ENCODE data around the gene CRIM1.

The CRIM1 gene

GRCh38 chr2:36528766-36529392, 173.3 kb downstream of the CRIM1 start:
- DNase-seq (ENCODE audit: low read depth), result no peak

DNA sequence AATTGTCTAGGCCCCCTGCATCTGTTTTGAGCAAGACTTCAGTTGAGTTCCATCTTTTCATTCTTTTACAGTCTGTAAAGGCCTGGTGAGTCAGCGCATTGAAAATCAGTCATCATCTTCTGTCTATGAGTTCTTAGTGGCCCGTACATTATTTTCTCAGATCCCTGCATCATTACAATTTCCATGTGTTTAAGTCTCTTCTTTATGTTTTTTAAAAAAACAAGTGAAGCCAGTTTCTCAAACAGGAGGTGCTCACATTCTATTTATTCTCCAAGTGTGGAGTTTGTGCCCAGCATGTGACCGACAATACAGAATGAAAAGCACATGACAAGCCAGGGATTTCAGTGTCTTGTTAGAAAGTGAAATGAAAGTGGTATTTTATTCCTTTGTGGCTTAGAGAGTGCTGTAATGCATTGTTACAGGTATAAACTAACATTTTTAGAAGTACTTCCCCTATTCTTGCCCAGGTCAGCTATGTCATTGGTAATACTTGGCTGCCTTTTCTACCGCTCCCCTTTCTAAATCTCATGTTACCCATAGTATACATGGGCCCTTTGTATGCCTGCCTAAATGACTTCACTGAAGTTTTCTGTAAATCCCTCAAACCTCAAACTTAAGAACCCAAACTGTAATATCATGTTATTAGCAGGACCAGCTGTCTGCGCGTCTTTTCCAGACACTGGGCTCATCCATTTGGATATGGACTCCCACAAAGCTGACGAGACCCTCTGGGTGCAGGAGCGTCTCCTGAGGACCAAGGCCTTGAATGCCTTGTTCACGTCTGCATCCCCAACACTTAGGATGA, 174.8 kb downstream of the CRIM1 start:
- DNase-seq (ENCODE audit: low read depth), result no peak

- DNase-seq (ENCODE audit: low read depth), result no peak
These were observed 175.4 kb downstream of the CRIM1 start for GRCh38 chr2:36530983-36531354.

DNA sequence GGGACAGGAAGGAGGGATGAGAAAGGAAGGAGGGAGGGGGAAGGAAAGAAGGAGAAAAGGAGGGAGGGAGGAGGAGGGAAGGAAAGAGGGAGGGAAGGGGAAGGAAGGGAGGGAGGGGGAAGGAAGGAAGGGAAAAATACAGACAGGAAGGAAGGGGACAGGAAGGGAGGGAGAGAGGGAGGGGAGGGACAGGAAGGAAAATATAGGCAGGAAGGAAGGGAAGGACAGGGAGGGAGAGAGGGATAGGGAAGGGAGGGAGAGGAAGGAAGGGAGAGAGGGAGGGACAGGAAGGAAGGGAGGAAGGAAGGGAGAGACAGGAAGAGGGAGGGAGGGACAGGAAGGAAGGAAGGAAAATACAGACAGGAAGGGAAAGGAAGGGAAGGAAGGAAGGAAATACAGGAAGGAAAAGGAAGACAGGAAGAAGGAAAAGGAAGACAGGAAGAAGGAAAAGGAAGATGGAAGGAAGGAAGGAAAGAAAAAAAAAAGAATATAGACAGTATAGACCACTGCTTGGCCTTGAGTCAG, 178.8 kb downstream of the CRIM1 start:
- DNase-seq (ENCODE audit: low read depth), result no peak

DNA sequence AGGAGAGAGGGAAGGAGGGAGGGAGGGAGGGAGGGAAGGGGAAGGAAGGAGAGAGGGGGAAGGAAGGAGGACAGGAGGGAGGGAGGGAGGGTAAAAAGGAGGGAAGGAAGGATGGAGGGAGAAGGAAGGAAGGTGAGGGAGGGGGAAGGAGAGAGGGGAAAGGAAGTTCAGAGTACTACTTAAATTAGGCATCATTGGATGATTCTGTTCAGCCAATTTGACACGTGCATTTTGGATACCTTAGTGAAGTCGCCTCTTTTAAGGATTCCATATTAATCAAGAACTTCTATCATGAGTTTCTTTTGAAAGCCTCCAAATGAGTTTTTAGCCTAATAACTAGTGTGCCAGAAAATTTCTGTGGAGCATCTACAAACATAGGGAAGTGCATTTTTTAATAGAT, 179.5 kb downstream of the CRIM1 start:
- DNase-seq (ENCODE audit: low read depth), result no peak

GRCh38 chr2:36536776-36537175, 181.2 kb downstream of the CRIM1 start:
- no peak for DNase-seq (ENCODE audit: low read depth)

GRCh38 chr2:36538335-36538734, 182.8 kb downstream of the CRIM1 start:
- DNase-seq (ENCODE audit: low read depth), result no peak

- DNase-seq (ENCODE audit: low read depth), result no peak
These were observed 184.1 kb downstream of the CRIM1 start for GRCh38 chr2:36539631-36540030.

GRCh38 chr2:36540986-36541754, 185.6 kb downstream of the CRIM1 start:
- no peak for DNase-seq (ENCODE audit: low read depth)

GRCh38 chr2:36541891-36542595, 186.5 kb downstream of the CRIM1 start:
- no peak for DNase-seq (ENCODE audit: low read depth)

DNA sequence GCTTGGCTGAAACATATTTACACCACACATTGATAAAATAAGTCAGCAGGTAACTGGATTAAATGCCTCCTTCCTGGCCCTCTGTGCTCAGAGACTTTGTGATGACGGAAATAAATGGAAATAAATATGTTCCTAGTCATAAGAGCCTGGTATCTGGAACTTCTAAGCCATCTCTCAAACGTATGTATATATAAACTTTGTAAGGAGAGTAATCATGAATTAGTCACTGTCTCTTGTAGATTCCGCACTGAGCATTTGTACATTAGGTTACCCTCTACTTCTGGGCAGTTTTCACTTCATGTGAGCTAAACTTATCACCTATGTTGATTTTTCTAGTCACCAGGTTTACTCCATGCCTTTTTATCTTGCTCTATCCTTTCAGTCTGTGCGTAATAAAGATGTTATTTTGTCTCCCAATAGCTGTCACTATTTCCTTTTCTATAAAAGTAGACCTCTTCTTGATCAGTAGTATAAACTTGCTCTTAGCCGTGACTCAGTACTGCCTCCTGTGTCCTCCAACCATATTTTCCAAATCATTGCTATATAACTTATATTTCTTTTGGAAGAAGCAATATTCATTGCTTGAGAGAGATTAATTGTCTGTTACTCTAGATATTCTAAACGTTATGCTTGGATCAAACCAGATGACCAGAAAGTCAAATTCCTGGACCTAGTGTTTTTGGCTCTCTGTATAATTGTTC, 189.2 kb downstream of the CRIM1 start:
- no peak for DNase-seq (ENCODE audit: low read depth)

GRCh38 chr2:36545871-36546416, 190.4 kb downstream of the CRIM1 start:
- no peak for DNase-seq (ENCODE audit: low read depth)

DNA sequence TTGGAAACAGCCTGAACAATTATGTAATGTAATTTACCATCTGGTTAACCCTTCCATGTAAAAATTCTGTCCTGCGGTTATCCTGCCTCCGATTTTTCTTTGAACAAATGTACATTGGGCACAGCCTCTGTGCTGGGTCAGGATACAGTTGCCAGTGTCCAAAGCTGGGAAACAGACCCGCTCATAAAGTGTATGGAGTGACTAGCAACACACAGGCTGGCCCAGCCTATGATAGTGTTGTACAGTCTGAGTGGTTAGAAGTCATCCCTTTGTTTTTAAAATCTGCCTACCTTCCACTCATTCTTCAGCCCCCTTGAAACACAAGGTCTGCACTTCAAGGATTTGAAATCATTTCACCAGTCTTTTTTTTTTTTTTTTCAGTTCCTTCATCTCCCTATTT, 192.3 kb downstream of the CRIM1 start:
- DNase-seq (ENCODE audit: low read depth), result no peak

GRCh38 chr2:36549165-36549574, 193.6 kb downstream of the CRIM1 start:
- DNase-seq (ENCODE audit: low read depth), result no peak

DNA sequence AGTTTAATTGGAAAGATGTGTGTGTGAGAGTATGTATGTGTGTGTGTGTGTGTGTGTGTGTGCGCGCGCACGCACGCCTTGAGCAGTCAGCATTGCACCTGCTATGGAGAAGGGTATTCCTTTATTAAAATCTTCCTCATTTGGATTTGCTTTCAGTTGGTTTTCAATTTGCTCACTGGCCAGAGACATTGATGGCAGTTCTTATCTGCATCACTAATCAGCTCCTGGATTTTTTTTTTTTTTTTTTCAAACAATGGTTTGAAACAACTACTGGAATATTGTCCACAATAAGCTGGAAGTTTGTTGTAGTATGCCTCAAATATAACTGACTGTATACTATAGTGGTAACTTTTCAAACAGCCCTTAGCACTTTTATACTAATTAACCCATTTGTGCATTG, 194.4 kb downstream of the CRIM1 start:
- no peak for DNase-seq (ENCODE audit: low read depth)

GRCh38 chr2:36553683-36554082, 198.1 kb downstream of the CRIM1 start:
- no peak for DNase-seq (ENCODE audit: low read depth)

GRCh38 chr2:36554531-36554930, 199.0 kb downstream of the CRIM1 start:
- no peak for DNase-seq (ENCODE audit: low read depth)

- no peak for DNase-seq (ENCODE audit: low read depth)
These were observed 200.2 kb downstream of the CRIM1 start for GRCh38 chr2:36555789-36556188.

- DNase-seq (ENCODE audit: low read depth), result peak; percentile 66
These were observed 201.3 kb downstream of the CRIM1 start for GRCh38 chr2:36556842-36557241.

DNA sequence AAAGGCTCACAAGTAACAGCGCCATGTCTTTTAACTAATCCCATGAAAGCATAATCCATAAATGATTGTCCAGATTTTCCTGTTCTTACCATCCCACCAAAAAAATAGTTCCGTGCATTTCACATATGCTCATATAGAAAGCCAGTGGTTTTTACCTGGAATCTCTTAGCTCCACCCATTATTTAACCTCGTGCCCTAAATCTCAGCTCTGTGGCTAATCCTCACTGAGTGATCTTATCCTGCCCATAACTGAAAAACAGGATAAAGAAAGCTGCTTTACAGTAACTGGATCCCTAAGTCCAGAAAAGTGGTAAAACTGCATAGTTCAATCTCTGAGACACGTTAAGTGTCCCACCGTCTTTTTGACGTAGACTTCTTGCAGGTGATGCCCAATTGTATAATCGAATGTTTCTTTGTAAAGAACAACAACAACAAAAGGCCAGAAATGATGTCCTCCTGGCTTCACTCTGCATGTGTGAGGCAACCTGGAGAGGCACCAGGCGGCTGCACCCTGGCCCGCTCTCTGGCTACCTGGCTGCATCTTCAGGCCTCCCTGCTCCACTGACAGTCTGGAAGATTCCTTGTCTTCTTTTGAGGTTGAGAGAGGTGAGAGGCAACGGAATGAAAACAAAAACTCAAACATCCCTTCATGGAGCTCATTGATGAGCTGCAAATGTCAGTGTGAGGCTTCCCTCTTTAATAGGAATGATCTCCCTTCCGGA, 203.8 kb downstream of the CRIM1 start:
- no peak for DNase-seq (ENCODE audit: low read depth)

DNA sequence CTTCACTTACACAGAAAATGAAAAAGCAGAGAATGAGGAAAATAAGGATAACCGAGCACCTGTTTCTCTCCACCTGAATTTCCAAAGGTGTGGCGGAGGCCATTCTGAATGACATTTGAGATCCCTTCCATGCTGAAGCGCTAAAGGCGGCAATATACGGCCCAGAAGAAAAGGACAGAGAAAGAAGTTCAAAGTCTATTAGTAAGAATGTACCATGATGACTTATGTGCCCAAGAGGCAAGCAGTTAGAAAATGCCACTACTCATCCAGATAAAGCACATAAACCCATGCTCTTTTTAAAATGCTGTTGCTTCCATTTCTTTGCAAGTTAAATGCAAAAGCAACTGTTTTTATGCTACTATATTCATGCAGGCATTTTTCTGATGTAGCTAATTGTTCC, 205.1 kb downstream of the CRIM1 start:
- no peak for DNase-seq (ENCODE audit: low read depth)

Data from HS-27A (cell line).